HCT116 (cell line): ENCODE measurements around the gene FEM1B. TPM values are rescaled to one million over a fixed set of nuclear protein-coding genes. Genes with fewer than 3 reads are reported as not detected.

ENCODE experiments used
- ATAC-seq: fragments of 200-7000 bp; cut with Tn5 transposase; 2 replicates; pipeline ENCODE4 v1.9.1; 2020; ENCODE audit warnings: mild to moderate bottlenecking, moderate library complexity
- BruUV-seq: library from RNA; stranded (reverse); fragments of 400-500 nt; replicated peaks from 2 replicates; lab custom pipeline; 2021; lab: Mats Ljungman, UMichigan
- CTCF ChIA-PET: fragments of 300-600 bp; sonication (Branson Sonifier 250); formaldehyde crosslinking; loops from one replicate; lab custom pipeline; 2021; ENCODE audit warnings: antibody characterized with exemption; lab: Charles Lee
- POLR2A ChIA-PET: fragments of 300-600, 350-600 bp; sonication (Branson Sonifier 250); formaldehyde crosslinking; loops from one replicate; lab custom pipeline; 2021; ENCODE audit warnings: antibody characterized with exemption; lab: Charles Lee
- RAD21 ChIA-PET, 2 experiments: fragments of 300-600 bp; sonication (Branson Sonifier 250); formaldehyde crosslinking; loops; one replicate each; lab custom pipeline; 2023; ENCODE audit warnings: low total read pairs in 2 of 2; ENCODE audit not compliant: uncharacterized antibody in 2 of 2, unreplicated experiment in 2 of 2, low non-redundant PET in 1 of 2; lab: Charles Lee
- DNase-seq: peaks from one replicate; pipeline ENCODE4 v3.0.0-alpha.2; 2010; ENCODE audit warnings: low read depth, low spot score
- H2AFZ ChIP-seq: fragments of 200-600 bp; shearing (Covaris generic), sonication (generic); 2 replicates; pipeline ENCODE4 v1.6.1; 2017; ENCODE audit warnings: low read depth, mixed run types, mixed read lengths, antibody characterized with exemption, low read length; ENCODE audit not compliant: poor library complexity, severe bottlenecking
- H3K27ac ChIP-seq: 2 replicates; pipeline ENCODE4 v1.5.1; 2012; ENCODE audit warnings: low read depth, low read length
- H3K27me3 ChIP-seq: fragments of 200-600 bp; sonication (generic); 2 replicates; pipeline ENCODE4 v1.6.1; 2016; ENCODE audit warnings: mixed run types, low read length, mixed read lengths; ENCODE audit not compliant: insufficient read depth
- H3K36me3 ChIP-seq, 2 experiments: fragments of 200-500 bp in 1 of 2; fragments of 200-600 bp in 1 of 2; sonication (Bioruptor generic) in 1 of 2; sonication (generic) in 1 of 2; 2 replicates each; pipeline versions ENCODE4 v1.5.1 to v1.6.1; 2014 to 2016; ENCODE audit warnings: low read length in 2 of 2, inconsistent platforms in 1 of 2, mixed read lengths in 1 of 2, mixed run types in 1 of 2; ENCODE audit not compliant: insufficient read depth in 2 of 2, control insufficient read depth in 1 of 2
- H3K4me1 ChIP-seq, 2 experiments: fragments of 200-600 bp in 1 of 2; sonication (generic) in 1 of 2; 2 replicates each; pipeline versions ENCODE4 v1.5.1 to v1.6.1; 2012 to 2017; ENCODE audit warnings: low read length in 2 of 2, inconsistent platforms in 1 of 2, mild to moderate bottlenecking in 1 of 2, mixed read lengths in 1 of 2, mixed run types in 1 of 2, moderate library complexity in 1 of 2; ENCODE audit not compliant: insufficient read depth in 2 of 2, control insufficient read depth in 1 of 2
- H3K4me2 ChIP-seq: fragments of 200-600 bp; sonication (generic); 2 replicates; pipeline ENCODE4 v1.6.1; 2017; ENCODE audit warnings: mixed run types, low read length, mixed read lengths
- H3K4me3 ChIP-seq, 2 experiments: fragments of 200-600 bp in 1 of 2; sonication (generic) in 1 of 2; replicated peaks in 1 of 2; 2 replicates each; pipeline ENCODE4 v1.5.1; 2011 to 2016; ENCODE audit warnings: low read length in 2 of 2, control low read depth in 1 of 2, low read depth in 1 of 2, mild to moderate bottlenecking in 1 of 2, mixed read lengths in 1 of 2, mixed run types in 1 of 2
- H3K79me2 ChIP-seq: fragments of 200-600 bp; sonication (generic); 2 replicates; pipeline ENCODE4 v1.6.1; 2017; ENCODE audit warnings: mild to moderate bottlenecking, mixed run types, low read length, moderate library complexity, mixed read lengths; ENCODE audit not compliant: insufficient read depth
- H3K9ac ChIP-seq: fragments of 200-600 bp; sonication (generic); 2 replicates; pipeline ENCODE4 v1.6.1; 2016; ENCODE audit warnings: low read length, mixed read lengths
- H3K9me2 ChIP-seq: fragments of 200-600 bp; sonication (generic), shearing (Covaris generic); 2 replicates; pipeline ENCODE4 v1.6.1; 2017; ENCODE audit warnings: mixed run types, mild to moderate bottlenecking, moderate library complexity; ENCODE audit not compliant: insufficient read depth
- H3K9me3 ChIP-seq, 2 experiments: fragments of 200-500 bp in 1 of 2; fragments of 200-600 bp in 1 of 2; sonication (Bioruptor generic) in 1 of 2; sonication (generic) in 1 of 2; 2 replicates each; pipeline ENCODE4 v1.6.1; 2014 to 2017; ENCODE audit warnings: low read length in 2 of 2, mixed read lengths in 2 of 2, inconsistent platforms in 1 of 2, low read depth in 1 of 2, mild to moderate bottlenecking in 1 of 2, mixed run types in 1 of 2, moderate library complexity in 1 of 2; ENCODE audit not compliant: control insufficient read depth in 1 of 2, insufficient read depth in 1 of 2
- H4K20me1 ChIP-seq: fragments of 200-600 bp; sonication (generic), shearing (Covaris generic); 2 replicates; pipeline ENCODE4 v1.6.1; 2017; ENCODE audit warnings: mixed run types, mild to moderate bottlenecking, moderate library complexity; ENCODE audit not compliant: insufficient read depth
- CEBPB ChIP-seq: IDR thresholded peaks from 2 replicates; pipeline ENCODE4 v1.6.1; 2012; ENCODE audit warnings: low read depth
- ELF1 ChIP-seq: IDR thresholded peaks from 2 replicates; pipeline ENCODE4 v1.6.1; 2012; ENCODE audit warnings: low read depth, borderline replicate concordance
- EZH2phosphoT487 ChIP-seq: fragments of 200-600 bp; IDR thresholded peaks from 2 replicates; pipeline ENCODE4 v1.6.1; 2018; ENCODE audit warnings: antibody characterized with exemption, borderline replicate concordance
- JUND ChIP-seq: IDR thresholded peaks from 2 replicates; pipeline ENCODE4 v1.6.1; 2012
- ZFX ChIP-seq: fragments of 450-650 bp; IDR thresholded peaks from 2 replicates; pipeline ENCODE4 v1.6.1; 2017
- intact Hi-C: fragments of 100-400 bp; cut with micrococcal nuclease; formaldehyde crosslinking; loops from 2 replicates; pipeline ENCODE4 v1.10.0; 2022
- total RNA-seq: library from RNA; stranded (reverse); gene quantifications from one replicate; pipeline ENCODE4 v1.2.1, GENCODE V29; 2021; ENCODE audit not compliant: unreplicated experiment
- TF ChIP-seq, protein P1 (sequence below), 3 experiments: fragments of 200-600 bp in 1 of 3; sonication (generic) in 1 of 3; IDR thresholded peaks in 2 of 3; conservative IDR thresholded peaks in 1 of 3; 2 replicates each; pipeline ENCODE4 v1.5.1; 2012 to 2017; ENCODE audit warnings: low read depth in 2 of 3, low read length in 2 of 3, antibody characterized with exemption in 1 of 3, borderline replicate concordance in 1 of 3, control low read depth in 1 of 3, mild to moderate bottlenecking in 1 of 3, mixed read lengths in 1 of 3, mixed run types in 1 of 3, moderate library complexity in 1 of 3; ENCODE audit not compliant: insufficient read depth in 1 of 3
- TF ChIP-seq, protein P2 (sequence below): IDR thresholded peaks from 2 replicates; pipeline ENCODE4 v1.6.1; 2012
- TF ChIP-seq, protein P3 (sequence below): IDR thresholded peaks from 2 replicates; pipeline ENCODE4 v1.6.1; 2012; ENCODE audit warnings: low read depth

The FEM1B gene
- total RNA-seq, 1 experiment from 2014 or later, result 39.7 TPM

DNA sequence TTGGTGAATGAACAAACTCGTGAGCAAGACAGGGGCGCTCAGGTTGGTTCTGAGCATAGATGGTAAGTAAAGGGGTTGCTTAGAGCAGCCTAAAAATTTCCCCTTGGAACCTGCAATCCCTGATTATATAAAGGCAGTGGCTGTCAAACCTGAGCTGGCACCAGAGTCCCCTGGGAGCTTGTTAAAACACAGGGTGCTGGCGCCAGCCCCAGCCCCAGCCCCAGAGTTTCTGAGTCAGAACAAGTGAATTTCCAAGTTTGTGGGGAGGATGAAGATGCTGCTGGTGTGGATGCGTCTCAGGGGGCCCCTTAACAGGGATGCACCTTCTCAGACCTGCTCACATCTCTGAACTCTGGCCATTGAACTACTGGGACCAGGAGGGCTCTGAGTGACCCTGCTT, 48.2 kb downstream of the FEM1B start:
- Histone ChIP-seq H3K79me2 (no peaks in the 10 kb centered on the region), H3K9me2 (no peaks in the 10 kb centered on the region), H3K4me1 (no peaks in the 10 kb centered on the region; a peak in 1 of 4 replicates), H2AFZ (no peak overlapping the region), H3K36me3 (no peaks in the 10 kb centered on the region), H3K9me3 (no peaks in the 10 kb centered on the region), H3K27ac (no peak overlapping the region), H3K27me3 (peaks cover 4% of the 10 kb centered on the region; the same call in 1 of the 2 replicates), H3K9ac (no peak overlapping the region), H4K20me1 (no peaks in the 10 kb centered on the region), H3K4me3 (no peak overlapping the region), H3K4me2 (no peak overlapping the region)
- intact Hi-C loops, result no loop called here
- POLR2A ChIA-PET, result no interaction called here
- DNase-seq (no peak), ATAC-seq (no peak)
- RAD21 ChIA-PET, result no interaction called here
- TF ChIP-seq, protein P1, sequence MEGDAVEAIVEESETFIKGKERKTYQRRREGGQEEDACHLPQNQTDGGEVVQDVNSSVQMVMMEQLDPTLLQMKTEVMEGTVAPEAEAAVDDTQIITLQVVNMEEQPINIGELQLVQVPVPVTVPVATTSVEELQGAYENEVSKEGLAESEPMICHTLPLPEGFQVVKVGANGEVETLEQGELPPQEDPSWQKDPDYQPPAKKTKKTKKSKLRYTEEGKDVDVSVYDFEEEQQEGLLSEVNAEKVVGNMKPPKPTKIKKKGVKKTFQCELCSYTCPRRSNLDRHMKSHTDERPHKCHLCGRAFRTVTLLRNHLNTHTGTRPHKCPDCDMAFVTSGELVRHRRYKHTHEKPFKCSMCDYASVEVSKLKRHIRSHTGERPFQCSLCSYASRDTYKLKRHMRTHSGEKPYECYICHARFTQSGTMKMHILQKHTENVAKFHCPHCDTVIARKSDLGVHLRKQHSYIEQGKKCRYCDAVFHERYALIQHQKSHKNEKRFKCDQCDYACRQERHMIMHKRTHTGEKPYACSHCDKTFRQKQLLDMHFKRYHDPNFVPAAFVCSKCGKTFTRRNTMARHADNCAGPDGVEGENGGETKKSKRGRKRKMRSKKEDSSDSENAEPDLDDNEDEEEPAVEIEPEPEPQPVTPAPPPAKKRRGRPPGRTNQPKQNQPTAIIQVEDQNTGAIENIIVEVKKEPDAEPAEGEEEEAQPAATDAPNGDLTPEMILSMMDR (IDR thresholded peaks at IDR 0.05 in 2 of 3, conservative IDR thresholded peaks at IDR 0.05 in 1 of 3; ENCODE audit: borderline replicate concordance in 1 of 3, insufficient read depth in 1 of 3, low read depth in 2 of 3, low read length in 2 of 3), result no peak
- TF ChIP-seq, protein P2, sequence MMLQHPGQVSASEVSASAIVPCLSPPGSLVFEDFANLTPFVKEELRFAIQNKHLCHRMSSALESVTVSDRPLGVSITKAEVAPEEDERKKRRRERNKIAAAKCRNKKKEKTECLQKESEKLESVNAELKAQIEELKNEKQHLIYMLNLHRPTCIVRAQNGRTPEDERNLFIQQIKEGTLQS, result no peak
- TF ChIP-seq EZH2phosphoT487, result no peak
- no peak for TF ChIP-seq CEBPB
- no peak for TF ChIP-seq JUND
- TF ChIP-seq, protein P3, sequence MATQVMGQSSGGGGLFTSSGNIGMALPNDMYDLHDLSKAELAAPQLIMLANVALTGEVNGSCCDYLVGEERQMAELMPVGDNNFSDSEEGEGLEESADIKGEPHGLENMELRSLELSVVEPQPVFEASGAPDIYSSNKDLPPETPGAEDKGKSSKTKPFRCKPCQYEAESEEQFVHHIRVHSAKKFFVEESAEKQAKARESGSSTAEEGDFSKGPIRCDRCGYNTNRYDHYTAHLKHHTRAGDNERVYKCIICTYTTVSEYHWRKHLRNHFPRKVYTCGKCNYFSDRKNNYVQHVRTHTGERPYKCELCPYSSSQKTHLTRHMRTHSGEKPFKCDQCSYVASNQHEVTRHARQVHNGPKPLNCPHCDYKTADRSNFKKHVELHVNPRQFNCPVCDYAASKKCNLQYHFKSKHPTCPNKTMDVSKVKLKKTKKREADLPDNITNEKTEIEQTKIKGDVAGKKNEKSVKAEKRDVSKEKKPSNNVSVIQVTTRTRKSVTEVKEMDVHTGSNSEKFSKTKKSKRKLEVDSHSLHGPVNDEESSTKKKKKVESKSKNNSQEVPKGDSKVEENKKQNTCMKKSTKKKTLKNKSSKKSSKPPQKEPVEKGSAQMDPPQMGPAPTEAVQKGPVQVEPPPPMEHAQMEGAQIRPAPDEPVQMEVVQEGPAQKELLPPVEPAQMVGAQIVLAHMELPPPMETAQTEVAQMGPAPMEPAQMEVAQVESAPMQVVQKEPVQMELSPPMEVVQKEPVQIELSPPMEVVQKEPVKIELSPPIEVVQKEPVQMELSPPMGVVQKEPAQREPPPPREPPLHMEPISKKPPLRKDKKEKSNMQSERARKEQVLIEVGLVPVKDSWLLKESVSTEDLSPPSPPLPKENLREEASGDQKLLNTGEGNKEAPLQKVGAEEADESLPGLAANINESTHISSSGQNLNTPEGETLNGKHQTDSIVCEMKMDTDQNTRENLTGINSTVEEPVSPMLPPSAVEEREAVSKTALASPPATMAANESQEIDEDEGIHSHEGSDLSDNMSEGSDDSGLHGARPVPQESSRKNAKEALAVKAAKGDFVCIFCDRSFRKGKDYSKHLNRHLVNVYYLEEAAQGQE, result no peak
- TF ChIP-seq ZFX, result no peak
- TF ChIP-seq ELF1, result no peak
- CTCF ChIA-PET, result no interaction called here
- no TSS peak for BruUV-seq
